ENCODE data around the gene HMCN1.

HMCN1 gene

GRCh38 chr1:185912504-185912903, 178.3 kb downstream of the HMCN1 start:
- no peak for DNase-seq (ENCODE audit: low spot score)

GRCh38 chr1:185914089-185914488, 179.9 kb downstream of the HMCN1 start:
- no peak for DNase-seq (ENCODE audit: low spot score)

- no peak for DNase-seq (ENCODE audit: low spot score)
These were observed 182.7 kb downstream of the HMCN1 start for GRCh38 chr1:185916861-185917260.

GRCh38 chr1:185917646-185918045, 183.5 kb downstream of the HMCN1 start:
- DNase-seq (ENCODE audit: low spot score): no peak

- no peak for DNase-seq (ENCODE audit: low spot score)
These were observed 186.4 kb downstream of the HMCN1 start for GRCh38 chr1:185920602-185921001.

GRCh38 chr1:185921636-185922035, 187.4 kb downstream of the HMCN1 start:
- DNase-seq (ENCODE audit: low spot score): no peak

- DNase-seq (ENCODE audit: low spot score): no peak
These were observed 192.4 kb downstream of the HMCN1 start for GRCh38 chr1:185926588-185926987.

GRCh38 chr1:185929776-185930175, 195.6 kb downstream of the HMCN1 start:
- DNase-seq (ENCODE audit: low spot score): no peak

- no peak for DNase-seq (ENCODE audit: low spot score)
These were observed 197.2 kb downstream of the HMCN1 start for GRCh38 chr1:185931438-185931837.

- no peak for DNase-seq (ENCODE audit: low spot score)
These were observed 199.4 kb downstream of the HMCN1 start for GRCh38 chr1:185933580-185933979.

- no peak for DNase-seq (ENCODE audit: low spot score)
These were observed 200.4 kb downstream of the HMCN1 start for GRCh38 chr1:185934476-185935189.

- DNase-seq (ENCODE audit: low spot score): no peak
These were observed 201.2 kb downstream of the HMCN1 start for GRCh38 chr1:185935360-185935759.

- DNase-seq (ENCODE audit: low spot score): no peak
These were observed 202.4 kb downstream of the HMCN1 start for GRCh38 chr1:185936641-185937040.

GRCh38 chr1:185938396-185938795, 204.2 kb downstream of the HMCN1 start:
- DNase-seq (ENCODE audit: low spot score): no peak

GRCh38 chr1:185939142-185939541, 205.0 kb downstream of the HMCN1 start:
- DNase-seq (ENCODE audit: low spot score): no peak

GRCh38 chr1:185942961-185943360, 208.8 kb downstream of the HMCN1 start:
- DNase-seq (ENCODE audit: low spot score): no peak

- DNase-seq (ENCODE audit: low spot score): no peak
These were observed 222.7 kb downstream of the HMCN1 start for GRCh38 chr1:185956881-185957280.

GRCh38 chr1:185957441-185958363, 223.5 kb downstream of the HMCN1 start:
- DNase-seq (ENCODE audit: low spot score): no peak

GRCh38 chr1:185960422-185961321, 226.5 kb downstream of the HMCN1 start:
- no peak for DNase-seq (ENCODE audit: low spot score)

- DNase-seq (ENCODE audit: low spot score): no peak
These were observed 227.5 kb downstream of the HMCN1 start for GRCh38 chr1:185961664-185962063.

- no peak for DNase-seq (ENCODE audit: low spot score)
These were observed 230.8 kb downstream of the HMCN1 start for GRCh38 chr1:185964946-185965345.

- DNase-seq (ENCODE audit: low spot score): no peak
These were observed 231.7 kb downstream of the HMCN1 start for GRCh38 chr1:185965870-185966269.

All from kidney capillary endothelial cell (primary cell).